ENCODE measurements around the gene TCAF2.
"Not testable (repeated sequence)": the region's sequence is repeated elsewhere in the genome, so short reads cannot be mapped to it uniquely, and the experiment has no call there.

TCAF2 gene

DNA sequence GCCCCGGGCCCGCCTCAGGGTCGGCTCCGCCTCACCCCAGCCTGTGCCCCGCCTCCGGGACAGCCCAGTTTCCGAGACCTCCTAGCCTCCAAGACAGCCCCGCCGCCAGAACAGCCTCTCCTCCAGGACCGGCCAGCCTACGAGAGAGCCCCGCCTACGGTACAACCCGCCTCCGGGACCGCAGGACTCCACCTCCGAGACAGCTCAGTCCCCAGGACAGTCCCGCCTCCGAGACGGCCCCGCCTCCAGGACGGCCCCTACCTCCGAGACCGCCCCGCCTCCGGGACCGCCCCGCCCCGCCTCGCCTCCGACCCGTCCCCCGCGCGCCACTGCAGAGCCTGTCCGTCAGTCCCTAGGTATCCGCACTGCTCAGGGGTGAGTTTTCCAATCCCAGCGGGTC, at the start of gene TCAF2:
TSS of gene TCAF2 (plus strand) at position 329 of the 400 bp plus-strand sequence.
- H3K27ac ChIP-seq: not testable (repeated sequence)

DNA sequence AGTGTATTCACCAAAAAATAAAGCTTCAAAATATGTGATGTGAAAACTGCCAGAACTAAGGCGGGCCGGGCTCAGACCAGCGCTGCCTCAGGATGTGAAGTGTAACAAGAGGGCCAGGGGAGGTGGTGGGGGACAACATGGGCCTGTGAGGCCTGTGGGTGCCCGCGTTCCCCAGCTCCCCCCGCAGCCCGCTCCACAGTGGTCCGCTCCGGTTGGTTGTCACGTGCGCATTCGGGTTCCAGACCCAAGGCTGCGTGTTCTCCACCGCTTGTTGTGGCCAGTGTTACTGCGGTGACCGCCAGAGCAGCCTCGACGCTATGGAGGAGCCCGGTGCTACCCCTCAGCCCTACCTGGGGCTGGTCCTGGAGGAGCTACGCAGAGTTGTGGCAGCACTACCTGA, 49.3 kb upstream of the TCAF2 start, which contains the start of gene CTAGE15:
TSS of gene CTAGE15 (plus strand) at position 301 of the 400 bp plus-strand sequence. CDS start at position 318, 17 bp downstream.
- not testable (repeated sequence) for H3K27ac ChIP-seq

GRCh38 chr7:143588183-143588582, 32.6 kb upstream of the TCAF2 start:
- not testable (repeated sequence) for H3K27ac ChIP-seq

DNA sequence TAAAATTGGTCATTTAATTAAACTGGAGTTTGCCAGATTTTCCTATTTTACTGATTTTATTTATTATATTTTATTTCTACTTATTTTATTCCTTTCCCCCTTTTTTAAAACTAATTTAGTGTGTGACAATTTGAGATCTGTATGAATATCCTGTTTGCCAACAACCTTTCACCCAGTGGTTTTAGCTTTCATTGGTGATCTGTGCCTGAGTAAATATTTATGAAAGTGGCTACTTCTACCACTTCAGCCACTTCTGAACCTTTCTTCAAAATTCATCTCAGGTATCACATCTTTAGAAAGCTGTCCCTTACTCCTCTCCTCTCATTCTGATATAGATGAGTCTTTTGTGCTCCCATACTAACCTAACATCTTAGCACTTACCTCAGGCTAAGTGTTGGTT, 30.9 kb upstream of the TCAF2 start:
- H3K27ac ChIP-seq: not testable (repeated sequence)

DNA sequence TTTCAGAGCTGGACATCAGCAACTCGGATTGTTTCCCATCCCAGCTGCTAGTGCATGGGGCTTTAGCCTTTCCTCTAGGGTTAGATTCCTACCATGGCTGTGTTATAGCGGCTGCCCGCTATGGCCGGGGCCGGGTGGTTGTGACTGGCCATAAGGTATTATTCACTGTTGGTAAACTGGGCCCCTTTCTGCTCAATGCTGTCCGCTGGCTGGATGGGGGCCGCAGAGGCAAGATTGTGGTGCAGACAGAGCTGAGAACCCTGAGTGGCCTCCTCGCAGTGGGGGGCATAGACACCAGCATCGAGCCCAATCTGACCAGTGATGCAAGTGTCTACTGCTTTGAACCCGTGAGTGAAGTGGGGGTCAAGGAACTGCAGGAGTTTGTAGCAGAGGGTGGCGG, 22.7 kb upstream of the TCAF2 start:
- H3K27ac ChIP-seq: not testable (repeated sequence)

DNA sequence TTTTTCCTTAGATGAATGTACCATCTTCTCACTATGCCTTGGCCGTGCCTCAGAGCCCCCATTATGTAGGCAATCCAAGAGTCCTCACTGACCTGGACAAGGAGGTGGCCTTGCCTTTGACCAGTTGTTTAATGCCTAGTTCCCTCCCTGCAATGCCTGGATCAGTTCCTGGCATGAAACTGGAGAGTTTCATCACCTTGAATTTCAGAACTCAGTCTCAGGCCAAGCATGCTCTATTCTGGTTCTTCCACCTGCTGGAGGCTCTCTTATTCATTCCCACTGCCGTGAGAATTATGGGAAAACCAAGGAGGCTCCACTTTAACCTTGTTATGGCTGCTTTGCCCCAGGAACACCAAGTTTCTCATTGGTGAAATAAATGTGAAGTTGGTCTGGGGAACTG, 17.2 kb upstream of the TCAF2 start:
- not testable (repeated sequence) for H3K27ac ChIP-seq

- H3K27ac ChIP-seq: not testable (repeated sequence)
These were observed 14.7 kb upstream of the TCAF2 start for GRCh38 chr7:143606088-143606487.

GRCh38 chr7:143615545-143615944, 5.2 kb upstream of the TCAF2 start:
- not testable (repeated sequence) for H3K27ac ChIP-seq

DNA sequence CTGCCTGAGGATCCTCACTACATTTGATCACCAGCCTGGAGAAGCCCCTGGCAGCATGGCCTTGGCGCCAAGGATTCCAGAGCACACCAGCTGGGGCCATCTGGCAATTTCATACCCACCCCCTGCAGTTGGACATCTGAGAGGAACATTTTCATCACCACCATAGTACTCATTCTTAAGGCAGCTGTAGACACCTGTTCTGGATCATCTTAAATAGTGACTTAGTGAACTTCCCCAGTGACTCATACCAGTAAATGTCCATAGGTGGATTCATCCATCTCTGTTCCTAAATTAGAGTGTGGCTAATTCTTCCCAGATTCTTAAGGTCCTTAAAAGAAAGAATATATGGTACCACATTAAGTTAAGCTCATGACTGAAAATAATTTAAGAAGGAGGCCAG, 3.6 kb upstream of the TCAF2 start:
- H3K27ac ChIP-seq: not testable (repeated sequence)

DNA sequence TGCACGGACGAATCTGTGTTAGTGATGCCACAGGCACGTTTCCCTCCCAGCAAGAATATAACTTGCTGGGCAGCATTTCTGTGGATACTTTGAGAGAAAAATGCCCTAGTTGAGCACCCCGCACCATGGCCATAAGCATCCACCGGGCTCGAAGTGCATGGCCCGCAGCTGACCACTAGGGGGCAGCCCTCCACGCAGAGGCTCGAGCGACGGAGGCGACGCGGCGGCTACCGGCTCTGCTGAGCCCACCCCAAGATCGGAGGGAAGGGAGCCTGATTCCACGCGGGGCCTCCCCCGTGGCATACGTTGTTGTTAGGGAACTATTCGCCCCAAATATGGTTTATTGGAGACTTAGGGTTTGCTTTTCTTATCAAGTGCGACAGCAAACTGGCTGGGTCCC, 716 bp upstream of the TCAF2 start:
- H3K27ac ChIP-seq: not testable (repeated sequence)

DNA sequence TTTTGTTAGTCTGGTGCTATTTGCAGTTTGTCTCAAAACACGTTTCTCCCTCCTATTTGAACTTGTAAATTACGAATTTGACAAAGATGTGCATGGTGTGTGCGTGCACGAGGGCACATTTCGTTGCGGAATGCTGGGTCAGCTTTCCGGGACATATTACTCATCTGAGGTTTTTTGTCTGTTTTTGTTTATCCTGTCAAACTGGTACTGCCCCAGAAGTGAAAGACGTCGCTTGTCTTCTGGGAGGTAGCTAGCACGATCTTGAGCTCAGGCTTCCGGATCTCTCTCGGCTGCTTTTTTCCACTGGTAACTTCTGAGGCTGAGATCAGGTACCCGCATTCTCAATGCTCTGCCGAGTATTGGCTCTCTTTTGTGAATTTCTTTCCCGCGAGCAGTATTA, 401 bp downstream of the TCAF2 start:
- not testable (repeated sequence) for H3K27ac ChIP-seq

DNA sequence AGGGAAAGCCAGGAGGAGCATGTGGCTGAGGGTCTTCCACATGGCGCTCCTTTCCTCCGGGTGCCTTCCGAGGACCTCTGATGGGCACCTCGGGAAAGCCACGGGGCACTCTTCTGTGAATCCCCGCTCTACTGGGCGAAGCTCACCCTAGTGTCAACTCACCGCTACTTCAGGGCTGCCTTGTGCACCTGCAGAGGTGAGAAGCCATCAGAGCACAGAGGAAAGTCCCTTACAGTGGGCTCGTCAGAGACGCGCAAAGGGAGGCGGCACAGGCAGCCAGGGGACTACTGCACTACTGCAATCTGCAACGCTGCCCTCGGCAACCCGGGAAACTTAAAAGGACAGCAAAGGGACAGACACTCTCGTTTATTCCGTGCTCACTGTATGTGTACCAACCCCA, 1.4 kb downstream of the TCAF2 start:
- not testable (repeated sequence) for H3K27ac ChIP-seq

- H3K27ac ChIP-seq: not testable (repeated sequence)
These were observed 9.9 kb downstream of the TCAF2 start for GRCh38 chr7:143630653-143631052.

- H3K27ac ChIP-seq: not testable (repeated sequence)
These were observed 11.7 kb downstream of the TCAF2 start for GRCh38 chr7:143632506-143632905.

GRCh38 chr7:143633013-143633618, 12.3 kb downstream of the TCAF2 start:
- H3K27ac ChIP-seq: not testable (repeated sequence)

DNA sequence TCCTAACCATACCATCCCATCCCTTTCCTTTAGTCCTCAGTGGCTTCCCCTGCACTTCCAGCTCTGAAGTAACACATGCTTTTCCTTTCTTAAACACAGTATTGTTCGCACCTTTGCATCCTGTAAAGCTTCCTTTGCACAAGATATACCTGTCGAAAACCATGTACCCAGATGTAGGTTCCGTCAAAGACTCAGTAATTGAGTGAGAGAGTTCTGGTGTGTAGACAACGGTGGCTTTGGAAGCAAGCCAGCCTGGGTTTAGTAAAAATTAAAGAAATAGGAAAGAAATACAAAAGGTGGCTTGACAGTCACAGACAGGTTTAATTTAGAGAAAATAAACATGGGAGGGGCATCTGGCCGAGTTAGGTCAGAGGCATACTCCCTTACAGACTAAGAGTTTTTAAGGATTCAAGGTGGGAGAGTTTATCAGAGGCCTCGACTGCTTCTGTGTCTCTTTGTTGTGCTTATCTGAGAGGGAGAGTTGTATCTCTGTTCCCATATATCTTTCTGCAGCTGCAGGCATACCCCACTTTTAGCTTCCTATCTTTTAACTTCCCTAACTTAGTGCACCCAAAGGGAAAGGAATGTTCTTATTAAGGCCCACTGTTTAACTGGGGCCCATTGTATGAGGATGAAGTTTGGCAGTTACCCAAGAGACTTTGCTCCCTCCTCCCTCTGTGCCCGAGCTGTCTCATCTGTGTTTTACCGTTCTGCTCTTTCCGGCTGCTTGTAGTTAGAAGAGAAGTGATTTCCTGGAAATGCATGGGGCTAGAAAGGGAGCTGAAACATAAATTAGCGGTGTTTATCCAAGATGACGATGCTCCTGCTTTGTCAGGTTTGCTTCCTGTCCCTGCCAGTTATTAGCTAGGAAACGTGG, 14.8 kb downstream of the TCAF2 start:
- not testable (repeated sequence) for H3K27ac ChIP-seq

DNA sequence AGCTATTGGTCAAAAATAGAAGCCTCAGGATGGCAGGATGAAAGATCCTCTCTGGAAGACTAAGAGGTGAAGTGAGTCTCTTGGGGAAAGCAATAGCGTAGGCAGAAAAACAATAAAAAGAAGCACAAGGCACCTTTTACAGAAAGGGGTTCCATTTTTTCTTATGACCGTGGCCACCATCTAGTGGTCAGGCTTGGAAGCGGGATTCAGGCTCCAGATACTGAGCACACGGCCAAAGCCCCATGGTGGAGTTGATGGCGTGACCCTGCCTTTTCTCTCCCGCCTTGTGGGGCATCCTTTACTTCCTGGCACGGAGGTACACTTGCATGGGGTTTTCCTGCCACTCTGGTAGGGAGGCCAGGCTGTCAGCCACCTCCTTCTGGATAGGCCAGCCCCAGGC, 18.6 kb downstream of the TCAF2 start:
- H3K27ac ChIP-seq: not testable (repeated sequence)

GRCh38 chr7:143640528-143641189, 19.9 kb downstream of the TCAF2 start:
- not testable (repeated sequence) for H3K27ac ChIP-seq

DNA sequence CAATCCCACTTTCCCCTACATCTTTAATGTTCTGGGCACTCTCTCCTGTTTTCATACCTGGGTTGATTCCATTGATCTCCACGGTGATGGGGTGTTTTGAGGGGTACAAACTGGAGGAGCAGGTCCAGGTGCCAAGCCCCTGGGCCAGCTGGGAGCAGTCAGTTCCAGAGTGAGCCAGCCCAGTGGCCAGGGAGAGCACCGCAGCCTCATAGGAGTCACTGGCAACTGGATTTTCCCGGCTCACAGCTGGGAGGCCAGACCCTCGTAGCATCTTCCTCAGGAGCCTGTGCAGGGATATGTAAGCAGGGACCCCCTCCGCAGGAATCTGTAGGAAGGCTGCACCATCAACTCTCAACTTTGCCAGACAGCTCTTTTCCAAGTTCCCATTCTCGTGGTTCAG, 25.8 kb downstream of the TCAF2 start:
- not testable (repeated sequence) for H3K27ac ChIP-seq

DNA sequence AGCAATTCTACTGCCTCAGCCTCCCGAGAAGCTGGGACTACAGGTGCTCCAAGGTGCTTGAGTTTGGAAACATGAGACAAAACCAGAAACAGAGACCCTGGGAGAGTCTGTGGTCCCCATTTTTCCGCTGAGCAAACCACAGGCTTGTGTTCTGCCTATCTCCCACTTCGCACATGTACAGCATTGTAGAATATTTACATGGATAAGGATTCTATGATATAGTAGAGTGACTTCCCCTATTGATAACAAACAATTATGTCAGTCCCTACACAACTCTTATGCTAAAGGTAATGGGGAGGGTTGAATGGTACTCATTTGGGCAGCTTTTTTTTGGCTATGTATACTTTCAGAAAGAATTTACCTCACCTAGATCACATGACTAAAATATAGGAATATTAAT, 29.1 kb downstream of the TCAF2 start:
- H3K27ac ChIP-seq: not testable (repeated sequence)

DNA sequence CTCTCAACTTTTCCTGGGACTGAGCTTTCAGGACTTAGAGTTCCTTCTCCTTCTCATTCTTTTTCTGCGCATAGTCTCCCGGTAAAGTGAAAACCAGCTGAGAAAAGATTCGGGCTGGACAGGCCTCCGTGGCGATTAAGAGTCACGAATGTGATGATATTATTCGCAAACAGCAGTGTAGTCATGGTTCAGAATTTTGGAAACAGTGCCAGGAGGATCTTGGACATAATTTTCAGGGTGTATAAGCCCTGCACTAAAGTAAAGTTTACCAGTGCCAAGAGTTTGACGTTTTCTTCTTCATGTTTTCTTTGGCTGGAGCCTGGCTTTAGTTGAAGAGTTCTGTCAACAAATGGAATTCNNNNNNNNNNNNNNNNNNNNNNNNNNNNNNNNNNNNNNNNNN, 29.7 kb downstream of the TCAF2 start:
- not testable (repeated sequence) for H3K27ac ChIP-seq

All from C4-2B (cell line).